GM12801 (cell line): ENCODE results near the gene ANKS3.

Experiments
- TF ChIP-seq, protein P1 (sequence below): IDR thresholded peaks from one replicate; pipeline ENCODE4 v1.5.1; 2011; ENCODE audit warnings: control low read depth; ENCODE audit not compliant: insufficient read length; ENCODE audit errors: extremely low read depth

The ANKS3 gene

DNA sequence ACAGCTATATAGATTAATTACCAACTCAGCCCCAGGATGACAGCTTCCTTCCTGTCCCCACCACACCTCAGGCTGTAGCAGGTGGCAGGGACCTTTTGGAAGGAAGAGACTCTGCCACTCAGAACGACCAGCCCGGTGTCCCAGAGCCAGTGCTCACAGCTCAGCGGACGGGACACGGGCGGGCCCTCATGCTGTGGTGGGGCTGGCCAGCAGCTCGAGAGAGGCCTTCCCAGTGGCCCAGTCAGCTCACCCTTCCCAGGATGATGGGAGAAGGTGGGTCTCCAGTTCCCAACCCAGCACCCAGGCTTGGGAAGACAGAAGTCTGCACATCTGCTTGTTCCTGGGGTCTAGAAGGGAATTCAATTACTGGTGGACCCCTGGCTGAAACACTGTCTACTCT is 30.2 kb downstream of the ANKS3 start:
- TF ChIP-seq, protein P1, sequence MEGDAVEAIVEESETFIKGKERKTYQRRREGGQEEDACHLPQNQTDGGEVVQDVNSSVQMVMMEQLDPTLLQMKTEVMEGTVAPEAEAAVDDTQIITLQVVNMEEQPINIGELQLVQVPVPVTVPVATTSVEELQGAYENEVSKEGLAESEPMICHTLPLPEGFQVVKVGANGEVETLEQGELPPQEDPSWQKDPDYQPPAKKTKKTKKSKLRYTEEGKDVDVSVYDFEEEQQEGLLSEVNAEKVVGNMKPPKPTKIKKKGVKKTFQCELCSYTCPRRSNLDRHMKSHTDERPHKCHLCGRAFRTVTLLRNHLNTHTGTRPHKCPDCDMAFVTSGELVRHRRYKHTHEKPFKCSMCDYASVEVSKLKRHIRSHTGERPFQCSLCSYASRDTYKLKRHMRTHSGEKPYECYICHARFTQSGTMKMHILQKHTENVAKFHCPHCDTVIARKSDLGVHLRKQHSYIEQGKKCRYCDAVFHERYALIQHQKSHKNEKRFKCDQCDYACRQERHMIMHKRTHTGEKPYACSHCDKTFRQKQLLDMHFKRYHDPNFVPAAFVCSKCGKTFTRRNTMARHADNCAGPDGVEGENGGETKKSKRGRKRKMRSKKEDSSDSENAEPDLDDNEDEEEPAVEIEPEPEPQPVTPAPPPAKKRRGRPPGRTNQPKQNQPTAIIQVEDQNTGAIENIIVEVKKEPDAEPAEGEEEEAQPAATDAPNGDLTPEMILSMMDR, result no peak

DNA sequence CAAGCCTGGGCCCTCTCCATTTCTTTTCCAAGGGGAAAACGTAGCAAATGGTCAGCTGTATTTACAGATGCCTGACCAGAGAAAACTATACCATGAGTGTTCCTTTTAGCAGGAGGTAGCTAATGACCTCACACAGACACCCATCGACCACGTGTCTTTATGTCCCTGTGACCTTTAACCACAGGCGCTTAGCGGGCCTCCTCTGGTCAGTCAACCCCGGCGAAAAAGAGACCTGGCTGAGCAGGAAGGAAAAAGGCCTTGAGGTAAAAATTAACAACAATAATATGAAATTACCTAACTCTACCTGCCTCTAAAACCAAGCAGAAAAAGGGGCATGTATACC is 31.6 kb downstream of the ANKS3 start:
- TF ChIP-seq, protein P1, result no peak

DNA sequence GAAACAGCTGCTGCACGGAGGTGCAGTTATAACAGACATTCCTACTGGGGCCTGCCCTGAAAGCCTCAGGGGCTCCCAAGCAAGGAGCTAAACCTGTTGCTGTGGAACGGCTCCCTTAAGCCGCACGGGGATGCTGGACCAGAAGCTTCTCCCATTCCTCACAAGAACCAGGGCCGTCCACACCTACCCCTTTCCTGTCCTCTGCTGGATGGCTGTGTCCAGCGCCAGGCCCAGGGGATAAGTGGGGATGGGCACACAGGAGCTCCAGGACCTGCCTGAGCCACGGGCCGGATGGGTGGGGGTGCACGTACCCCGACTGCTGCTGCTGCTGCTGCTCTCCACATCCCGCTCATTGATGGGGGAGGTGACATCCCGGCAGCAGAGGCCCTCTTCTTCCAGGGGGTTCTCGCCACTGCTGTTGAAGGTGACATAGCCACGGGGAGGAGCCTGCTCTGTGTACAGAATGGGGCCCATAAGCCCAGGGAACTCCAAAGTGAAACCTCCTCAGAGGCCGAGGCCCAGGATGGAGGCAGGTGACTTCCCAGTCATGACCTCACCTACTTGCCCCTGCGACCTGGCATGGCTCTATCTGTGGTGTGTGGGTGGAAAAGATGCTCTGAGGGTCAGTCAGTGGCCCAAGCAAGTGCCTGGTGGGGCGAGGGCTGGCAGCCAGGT is 32.1 kb downstream of the ANKS3 start:
- TF ChIP-seq, protein P1, result no peak

DNA sequence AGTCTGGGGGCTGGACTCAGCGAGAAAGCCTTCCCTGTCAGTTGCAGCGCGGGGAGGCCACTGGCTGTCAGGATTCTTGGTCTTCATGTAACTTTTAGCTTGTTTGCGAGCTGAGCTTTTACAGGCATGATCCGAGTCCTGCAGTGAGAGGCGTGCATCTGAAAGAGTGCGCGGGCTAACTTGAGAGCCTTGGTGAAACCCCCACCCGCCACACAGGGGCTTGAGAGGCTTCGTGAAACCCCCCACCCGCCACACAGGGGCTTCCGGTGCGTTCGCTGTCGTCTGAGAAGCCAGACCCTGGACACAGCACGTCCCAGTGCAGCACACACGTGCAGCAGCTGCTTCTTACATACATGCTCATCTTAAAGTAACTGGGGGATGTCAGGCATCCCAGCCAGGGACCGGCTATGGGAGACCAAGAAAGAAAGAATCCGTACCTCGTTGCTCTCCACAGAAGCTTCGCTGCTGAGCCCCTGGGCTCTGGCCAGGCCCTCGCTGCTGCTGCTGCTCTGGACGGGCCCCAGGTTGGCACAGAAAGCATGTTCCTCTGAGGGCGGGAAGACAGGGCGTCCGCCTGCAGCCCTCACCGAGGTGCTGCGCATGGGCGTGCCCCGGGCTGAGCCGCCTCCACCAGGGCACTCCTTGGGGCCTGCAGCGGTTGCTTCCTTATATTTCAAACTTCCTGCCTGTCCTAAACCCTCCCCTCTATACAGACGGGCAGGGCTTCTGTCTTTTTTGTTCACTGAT is 32.9 kb downstream of the ANKS3 start:
- TF ChIP-seq, protein P1, result no peak

DNA sequence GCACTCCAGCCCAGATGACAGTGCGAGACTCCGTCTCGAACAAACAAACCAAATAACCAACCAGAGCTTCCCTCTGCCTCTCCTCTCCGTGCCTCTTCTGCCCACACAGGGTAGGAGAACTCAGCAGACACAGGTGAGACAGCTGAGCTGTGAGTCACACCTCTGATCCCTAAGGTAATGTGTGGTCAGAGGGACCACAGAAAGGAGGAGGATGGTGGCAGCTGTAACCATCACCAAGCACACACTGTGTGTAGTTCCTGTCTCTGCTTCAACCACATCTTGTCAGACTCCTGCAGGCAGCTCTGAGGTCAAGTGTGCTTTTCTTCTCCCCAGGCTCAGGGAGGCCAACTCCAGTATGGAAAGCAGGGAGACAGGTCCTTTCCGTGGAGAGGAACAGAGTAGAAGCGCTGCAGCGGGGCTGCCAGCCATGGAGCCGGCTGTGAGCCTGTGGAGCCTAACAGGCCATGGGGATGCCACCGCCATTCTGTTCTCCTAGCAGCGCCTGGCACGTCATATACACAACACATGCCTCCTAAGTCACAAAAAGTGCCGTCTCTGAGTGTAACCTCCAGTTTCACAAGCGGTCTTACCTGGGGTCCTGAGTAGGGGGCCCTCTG is 33.6 kb downstream of the ANKS3 start:
- TF ChIP-seq, protein P1, result no peak

DNA sequence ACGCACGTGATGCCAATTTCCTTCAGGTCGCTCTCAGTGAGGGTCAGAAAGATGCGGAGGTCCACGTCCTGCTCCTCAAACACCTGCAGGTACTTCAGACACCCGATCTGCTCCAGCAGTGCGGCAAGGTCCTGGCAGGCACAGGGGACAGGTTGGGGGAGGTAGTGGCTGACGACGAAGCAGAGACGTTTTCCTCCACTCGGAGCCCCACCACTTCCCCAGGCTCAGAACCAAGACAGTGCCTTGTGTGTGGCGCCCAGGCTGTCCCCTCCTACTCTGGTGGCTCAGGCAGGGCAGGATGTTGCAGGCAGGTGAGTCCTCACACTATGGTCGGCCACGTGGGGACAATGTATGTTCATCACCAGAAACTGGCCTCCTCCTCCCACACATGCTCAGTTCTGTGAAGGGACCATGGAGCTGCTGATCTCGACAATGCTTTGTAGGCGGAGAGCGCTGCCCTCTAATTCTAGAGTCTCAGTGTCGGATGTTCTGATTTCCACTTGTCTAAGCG is 35.0 kb downstream of the ANKS3 start:
- TF ChIP-seq, protein P1, result no peak

DNA sequence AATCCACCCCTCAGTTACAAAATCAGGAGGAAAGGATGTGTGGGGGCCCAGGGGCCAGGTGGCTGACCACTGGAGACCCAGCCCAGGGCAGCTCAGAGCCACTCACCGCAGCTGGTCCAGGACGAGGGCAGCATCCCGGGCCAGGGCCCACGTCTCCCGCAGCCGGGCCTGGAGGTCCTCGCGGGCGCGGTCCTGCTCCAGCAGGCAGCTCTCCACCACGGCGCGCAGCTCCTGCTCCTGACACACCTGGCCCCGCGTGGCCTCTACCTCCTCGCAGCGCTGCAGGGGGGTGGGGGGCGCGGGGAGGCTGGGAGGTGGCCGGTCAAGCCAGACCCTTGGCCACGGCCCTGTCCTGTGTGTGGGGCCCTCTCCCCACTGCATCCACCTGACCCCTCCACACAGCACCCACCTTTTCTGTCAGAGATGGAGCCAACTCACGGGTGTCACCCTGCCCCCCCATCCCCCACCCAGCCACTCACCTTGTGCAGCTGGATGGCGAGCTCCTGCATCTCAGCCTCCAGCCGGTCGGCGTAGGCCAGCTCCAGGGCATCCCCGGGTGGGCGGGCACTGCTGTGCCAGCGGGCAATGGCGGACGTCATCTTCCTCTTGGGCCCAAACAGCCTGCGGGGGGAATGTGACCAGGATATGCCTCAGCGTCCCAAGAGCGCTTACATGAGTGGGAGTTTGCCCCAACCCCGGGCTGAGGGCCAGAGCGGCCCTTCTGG is 35.6 kb downstream of the ANKS3 start:
- TF ChIP-seq, protein P1, result no peak
